SIG-M5 (cell line): ENCODE measurements around the gene ENTPD7.
A peak's percentile ranks its signal among the peaks of the same experiment; 100 is the strongest.
"Not testable (repeated sequence)": the region's sequence is repeated elsewhere in the genome, so short reads cannot be mapped to it uniquely, and the experiment has no call there.

Experiments
- DNase-seq: peaks from one replicate; lab custom pipeline; 2025; lab: John Stamatoyannopoulos, UW

ENTPD7 gene

DNA sequence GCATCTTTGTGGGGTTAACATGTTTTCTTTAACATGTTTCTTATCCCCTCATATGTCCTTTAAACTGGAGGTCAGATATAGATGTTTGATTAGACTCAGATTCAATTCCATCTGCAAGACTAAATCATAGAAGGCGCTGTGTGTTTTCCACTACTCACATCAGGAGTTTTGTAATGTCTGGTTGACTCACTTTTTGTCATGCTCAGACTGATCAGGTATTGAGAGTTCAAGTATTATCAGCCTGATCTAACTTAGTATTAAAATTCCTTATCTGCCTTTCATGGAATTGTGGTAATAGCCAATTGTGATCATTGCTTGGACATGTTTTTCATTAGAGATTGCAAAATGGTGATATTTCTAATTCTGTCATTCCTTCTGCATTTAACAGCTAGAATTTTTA lies 30.2 kb downstream of the ENTPD7 start:
- no peak for DNase-seq

DNA sequence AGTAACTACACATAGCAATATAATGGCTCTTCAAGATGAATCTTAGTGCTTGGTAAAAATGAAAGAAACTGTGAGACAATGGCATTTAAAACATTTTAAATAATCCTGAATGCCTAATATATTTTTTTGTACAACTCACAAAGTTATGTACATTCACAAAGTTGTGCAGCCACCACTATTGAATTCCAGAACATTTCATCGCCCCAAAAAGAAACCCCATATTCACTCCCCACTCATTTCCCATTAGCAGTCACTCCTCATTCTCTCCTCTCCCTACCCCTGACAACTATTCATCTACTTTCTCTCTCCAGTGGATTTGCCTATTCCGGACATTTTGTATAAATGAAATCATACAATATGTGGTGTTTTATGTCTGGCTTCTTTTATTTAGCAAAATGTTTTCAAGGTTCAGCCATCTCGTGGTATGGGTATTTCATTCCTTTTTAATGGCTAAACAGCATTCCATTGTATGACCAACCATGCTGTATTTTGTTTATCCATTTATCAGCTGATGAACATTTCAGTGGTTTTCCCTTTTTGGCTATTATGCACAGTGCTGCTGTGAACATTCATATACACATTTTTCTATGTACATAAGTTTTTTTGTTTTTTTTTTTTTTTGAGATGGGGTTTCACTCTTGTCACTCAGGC lies 34.7 kb downstream of the ENTPD7 start:
- no peak for DNase-seq

DNA sequence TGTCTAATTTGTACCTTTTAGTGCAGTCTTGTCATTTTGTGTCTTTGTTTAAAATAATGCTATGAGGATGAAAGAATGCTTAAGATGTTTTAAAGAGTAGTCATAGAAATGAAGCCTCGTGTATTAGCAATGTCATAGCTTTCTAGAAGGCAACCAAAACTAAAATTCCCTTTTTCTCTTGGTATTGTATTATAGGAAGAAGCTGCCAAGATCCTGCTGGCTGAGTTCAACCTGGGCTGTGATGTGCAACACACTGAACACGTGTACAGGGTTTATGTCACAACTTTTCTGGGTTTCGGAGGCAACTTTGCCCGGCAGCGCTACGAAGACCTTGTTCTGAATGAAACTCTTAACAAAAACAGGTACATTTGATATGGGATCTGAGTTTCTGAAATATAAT lies 36.5 kb downstream of the ENTPD7 start:
- DNase-seq, result no peak

DNA sequence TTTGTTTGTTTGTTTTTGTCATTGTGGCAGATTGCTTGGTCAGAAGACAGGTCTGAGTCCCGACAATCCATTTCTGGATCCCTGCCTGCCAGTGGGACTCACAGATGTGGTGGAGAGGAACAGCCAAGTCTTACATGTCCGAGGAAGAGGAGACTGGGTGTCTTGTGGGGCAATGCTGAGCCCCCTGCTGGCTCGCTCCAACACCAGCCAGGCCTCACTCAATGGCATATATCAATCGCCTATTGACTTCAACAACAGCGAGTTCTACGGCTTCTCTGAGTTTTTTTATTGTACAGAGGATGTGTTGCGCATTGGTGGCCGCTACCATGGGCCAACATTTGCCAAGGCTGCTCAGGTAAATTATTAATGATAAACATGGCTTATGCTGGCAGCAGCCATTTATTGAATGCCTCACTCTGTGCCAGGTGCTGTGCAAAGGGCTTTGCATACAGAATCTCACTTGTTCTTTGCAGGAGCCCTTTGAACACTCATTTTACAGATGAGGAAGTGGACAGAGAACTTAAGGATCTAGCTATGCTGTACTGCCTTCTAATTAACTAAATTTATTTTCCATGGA lies 39.3 kb downstream of the ENTPD7 start:
- no peak for DNase-seq

DNA sequence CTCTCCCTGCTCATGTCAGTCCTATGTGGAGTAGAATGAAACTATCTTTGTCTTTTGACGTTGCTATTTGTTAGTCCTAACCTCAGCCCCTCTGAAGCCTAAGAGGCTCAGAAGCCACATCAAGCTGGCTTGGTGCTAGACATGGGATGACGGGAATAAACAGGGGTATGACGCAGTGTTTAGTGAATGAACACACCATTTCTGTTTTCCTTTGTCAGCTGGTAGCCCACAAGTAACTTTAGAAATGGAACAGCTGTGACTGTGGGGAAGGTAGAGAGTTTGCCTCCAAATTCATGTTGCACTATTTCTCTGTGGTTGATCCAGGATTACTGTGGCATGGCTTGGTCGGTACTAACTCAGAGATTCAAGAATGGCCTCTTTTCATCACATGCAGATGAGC lies 41.3 kb downstream of the ENTPD7 start:
- no peak for DNase-seq

DNA sequence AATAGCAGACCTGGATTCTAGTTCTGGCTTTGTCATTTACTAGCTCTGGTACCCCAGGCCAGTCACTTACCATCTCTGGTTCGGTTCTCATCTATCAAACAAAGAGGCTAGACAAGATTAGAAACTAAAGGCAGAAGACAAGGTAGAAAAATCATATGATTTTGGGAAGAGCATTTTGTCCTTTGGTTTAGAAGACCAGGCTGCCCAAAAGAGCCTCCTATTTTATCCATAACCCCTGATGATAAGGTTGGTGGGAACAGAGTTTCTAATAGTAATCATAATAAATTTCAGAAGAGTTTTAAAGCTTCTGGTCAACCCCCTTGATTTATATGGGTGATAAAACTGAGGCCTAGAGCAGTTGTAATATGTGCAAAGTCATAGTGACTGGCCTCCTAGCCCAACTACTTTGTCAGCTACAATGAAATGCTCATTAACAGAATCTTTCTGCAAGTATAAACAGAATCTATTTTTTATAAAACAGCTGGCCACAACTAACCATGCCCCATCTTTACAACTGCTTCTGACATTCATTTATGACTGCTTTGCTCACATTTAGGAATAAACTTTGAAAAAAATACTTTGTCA lies 49.2 kb downstream of the ENTPD7 start:
- DNase-seq, result no peak

DNA sequence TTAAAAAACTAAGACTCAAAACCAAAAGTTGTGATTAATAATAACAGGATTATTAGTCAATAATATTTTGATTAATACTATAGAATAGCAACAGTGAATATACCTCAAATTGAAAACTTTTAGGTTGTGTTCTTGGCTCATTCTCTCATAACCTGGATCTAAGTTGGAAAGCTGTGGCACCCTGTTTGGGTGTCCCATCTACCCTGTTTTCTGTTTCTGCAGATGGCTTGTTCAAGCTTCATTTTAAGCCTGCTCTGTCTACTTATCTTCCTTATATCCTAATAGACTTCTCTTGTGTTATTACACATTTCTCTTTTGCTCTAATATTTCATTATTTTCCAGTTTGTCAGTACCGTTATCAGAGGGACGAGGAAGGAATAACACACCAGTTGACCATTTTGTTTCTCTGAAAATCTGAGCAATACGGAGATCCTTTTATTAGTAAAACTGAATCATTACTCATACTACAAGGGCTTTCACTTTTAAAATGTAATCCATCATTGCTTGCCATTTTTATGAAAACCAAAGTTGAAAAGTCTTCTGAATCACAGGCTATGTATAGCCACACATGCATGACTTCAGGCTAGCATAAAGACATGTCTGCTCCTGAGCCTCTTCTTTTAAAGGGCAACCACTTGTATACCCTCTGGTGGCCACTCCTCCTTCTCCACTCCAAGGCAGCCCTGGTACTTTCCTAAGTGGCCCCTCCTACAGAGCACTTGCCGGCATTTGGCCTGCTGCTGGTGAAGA lies 50.3 kb downstream of the ENTPD7 start:
- DNase-seq, result no peak

DNA sequence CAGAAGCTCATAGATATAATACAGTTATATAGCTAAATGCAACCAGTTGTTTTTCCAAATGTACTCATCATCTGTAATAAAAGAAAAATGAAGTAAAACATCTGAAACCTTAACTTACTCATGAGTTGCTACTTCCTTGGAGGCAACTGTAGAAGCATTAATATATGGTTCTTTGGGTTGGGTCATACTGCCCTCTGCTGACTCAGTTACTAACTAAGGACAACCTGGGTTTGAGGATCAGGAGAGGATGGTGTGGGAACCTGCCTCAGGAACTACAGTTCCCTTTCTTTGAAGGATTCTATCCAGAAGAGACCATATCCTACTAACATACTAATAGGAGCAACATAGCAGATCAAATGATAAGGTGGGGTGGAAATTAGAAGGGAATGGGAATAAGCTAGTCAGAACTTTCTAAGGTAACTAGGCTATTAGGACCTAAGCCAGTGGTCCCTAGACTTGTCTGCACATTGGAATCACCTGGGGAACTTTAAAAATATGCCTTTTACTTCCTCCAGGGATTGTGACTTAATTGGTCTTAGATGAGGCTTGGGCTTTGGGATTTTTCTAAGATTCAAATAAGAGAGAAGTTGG lies 51.9 kb downstream of the ENTPD7 start:
- no peak for DNase-seq

DNA sequence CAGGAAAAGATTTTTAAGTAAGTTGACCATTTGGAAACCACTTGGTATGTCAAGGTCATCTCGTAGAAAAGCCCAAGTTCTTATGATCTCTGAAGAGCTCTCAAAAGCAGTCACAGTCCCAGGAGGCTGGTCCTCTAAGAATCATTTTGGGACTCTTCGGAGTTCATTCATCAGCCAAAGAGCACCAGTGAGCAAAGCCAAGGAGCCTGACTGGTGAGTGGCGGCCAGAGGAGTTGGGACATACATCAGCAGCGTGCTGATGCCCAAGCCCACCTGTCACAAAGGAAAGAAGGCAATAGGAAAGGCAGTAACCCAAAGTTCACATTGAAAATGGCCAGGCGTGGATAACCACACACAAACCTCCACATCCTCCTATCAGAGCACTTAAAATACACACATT lies 55.1 kb downstream of the ENTPD7 start:
- no peak for DNase-seq

DNA sequence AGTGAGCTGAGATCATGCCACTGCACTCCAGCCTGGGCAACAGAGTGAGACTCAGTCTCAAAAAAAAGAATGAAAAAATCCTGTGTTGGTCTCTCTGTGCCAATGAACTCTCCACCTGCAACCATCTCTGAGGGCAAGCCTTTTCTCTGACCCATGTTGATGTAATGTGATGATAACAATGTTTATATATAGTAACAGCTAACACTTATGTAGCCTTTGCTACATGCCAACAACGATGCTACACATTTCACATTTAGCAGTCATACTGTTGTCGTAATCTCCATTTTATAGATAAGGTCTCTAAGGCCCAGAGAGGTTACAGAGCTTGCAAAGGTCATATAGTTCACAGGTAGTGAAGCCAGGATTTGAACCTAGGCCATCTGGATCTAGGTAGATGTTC lies 61.1 kb downstream of the ENTPD7 start:
- DNase-seq, result no peak

DNA sequence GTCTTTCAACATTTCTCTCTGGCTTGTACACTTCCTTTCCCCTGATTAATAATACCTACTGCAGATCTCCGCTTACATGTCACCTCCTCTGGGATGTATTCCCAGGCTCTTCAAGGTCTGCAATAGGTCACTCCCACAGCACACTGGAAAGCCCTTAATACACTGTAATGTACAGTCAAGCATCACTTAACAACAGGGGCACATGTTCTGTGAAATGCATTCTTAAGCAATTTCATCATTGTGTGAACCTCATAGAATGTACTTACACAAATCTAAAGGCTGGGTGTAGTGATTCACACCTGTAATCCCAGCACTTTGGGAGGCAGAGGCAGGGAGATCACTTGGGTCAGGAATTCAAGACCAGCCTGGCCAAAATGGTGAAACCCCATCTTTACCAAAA lies 70.7 kb downstream of the ENTPD7 start:
- DNase-seq, result no peak

DNA sequence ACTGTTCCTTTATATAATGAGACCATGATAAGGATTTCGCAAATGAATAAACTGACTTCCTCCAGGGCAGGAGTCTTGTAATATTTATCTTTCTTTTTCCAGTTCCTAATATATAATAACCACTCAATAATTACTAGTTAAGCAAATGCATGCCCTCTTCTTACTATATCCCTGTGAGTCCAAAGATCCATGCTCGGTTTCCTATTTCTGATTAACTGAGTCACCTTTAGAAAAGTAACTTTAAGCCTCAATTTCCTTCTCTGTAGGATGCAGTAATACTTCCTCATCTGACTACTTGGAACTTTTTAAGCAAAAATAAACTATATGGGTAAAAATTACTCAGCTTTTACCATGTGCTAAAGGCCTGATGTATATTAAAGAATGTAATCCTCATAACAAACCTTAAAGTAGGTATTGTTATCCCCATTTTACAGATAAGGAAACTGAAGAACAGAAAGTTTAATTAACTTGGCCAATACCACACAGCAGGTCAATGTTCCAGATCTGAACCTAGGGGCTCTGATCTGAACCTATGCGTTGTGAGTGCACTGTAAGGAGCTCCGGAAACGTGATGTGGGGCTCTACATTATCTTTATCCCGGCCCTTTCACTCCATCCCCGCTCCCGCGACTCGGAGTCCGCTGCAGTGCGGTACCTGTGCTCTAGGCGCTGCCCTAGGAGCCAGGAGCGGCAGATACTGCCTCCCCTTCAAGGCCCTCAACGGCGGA lies 72.2 kb downstream of the ENTPD7 start:
- DNase-seq, result no peak

DNA sequence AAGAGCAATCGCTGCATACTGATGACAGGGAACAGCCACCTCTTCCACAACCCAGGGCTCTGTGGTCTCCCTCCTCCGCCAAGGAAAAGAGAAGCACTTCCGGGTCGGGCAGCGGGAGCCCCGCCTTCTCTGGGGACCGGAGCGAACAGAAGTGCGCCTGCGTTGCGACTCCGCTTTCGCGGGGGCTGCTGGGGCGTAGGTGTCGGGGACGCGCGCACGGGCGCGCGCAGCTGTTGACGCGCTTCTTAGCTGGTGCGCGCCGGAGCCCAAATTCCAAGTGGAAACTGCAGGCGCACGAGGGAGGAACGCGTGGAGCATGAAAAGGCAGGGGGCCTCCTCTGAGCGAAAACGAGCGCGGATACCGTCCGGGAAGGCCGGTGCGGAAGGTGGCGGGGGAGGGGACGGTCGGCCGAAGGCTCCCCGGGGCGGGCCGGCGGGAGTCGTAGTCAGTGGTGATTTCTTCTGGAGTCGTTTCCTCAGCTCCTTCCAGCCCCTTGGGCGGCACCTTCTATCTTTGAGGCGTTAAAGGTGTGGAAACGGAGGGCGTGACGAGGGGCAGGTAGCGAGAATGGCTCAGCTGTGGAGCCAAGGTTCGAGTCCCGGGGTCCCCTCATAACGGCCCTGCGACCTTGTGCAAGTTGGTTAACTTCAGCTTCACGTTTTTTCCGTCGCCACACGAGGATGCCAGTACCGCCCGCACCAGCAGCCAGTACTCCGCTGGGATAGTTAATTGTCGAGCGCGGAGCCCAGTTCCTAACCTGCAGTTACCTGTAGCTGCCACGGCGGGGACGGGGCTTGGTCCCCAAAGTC lies 72.9 kb downstream of the ENTPD7 start, which contains the start of the genes COX15 and CUTC:
Gene COX15 (minus strand): TSS at position 95 of the 810 bp plus-strand sequence. CDS start 78 bp downstream, at position 17.
Gene CUTC (plus strand): TSS at position 202 of the 810 bp plus-strand sequence. CDS start 115 bp downstream, at position 317.
- DNase-seq, result peak; percentile 40

DNA sequence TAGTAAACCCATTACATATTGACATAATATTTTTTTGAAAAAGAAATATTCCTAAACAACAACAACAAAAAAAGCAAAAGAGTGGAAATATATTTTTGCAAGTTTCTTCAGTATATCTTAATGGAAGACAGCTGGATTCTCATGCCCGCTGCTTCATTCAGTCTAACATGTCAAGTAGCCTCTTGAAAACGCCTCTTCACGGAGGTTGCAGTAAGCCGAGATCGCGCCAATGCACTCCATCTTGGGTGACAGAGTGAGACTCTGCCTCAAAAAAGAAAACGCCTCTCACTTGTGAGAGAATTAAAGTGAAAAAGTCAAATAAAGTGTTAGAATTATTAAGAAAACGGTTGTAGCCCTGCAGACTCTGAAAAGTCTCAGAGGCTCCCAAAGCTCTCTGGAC lies 74.1 kb downstream of the ENTPD7 start:
- DNase-seq, result no peak

DNA sequence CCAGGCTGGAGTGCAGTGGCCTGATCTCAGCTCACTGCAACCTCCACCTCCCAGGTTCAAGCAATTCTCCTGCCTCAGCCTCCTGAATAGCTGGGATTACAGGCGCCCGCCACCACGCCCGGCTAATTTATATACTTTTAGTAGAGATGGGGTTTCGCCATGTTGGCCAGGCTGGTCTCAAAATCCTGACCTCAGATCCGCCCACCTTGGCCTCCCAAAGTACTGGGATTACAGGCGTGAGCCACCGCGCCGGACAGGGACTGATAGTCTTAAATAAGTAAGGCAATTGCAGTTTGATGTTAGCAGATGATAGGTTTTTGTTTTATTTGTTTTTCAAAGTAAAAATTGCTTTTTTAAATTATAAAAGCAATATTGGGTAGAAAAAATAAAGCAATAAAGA lies 74.8 kb downstream of the ENTPD7 start:
- DNase-seq, result not testable (repeated sequence)

DNA sequence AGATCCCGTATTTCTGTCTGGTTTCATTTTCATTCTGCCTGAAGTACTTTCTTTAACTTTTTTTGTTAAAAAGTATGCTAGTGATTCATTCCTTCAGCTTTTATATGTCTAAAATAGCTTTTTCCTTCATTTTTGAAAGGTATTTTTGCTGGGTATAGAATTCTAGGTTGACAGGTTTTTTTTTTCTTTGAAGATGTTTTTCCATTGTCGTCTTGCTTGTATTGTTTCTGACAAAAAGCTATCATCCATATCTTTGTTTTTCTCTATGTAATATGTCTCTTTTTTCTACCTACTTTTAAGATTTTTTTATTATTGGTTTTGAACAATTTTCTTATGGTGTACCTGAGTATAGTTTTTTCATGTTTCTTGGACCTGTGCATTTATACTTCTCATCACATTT lies 81.0 kb downstream of the ENTPD7 start:
- DNase-seq, result no peak

DNA sequence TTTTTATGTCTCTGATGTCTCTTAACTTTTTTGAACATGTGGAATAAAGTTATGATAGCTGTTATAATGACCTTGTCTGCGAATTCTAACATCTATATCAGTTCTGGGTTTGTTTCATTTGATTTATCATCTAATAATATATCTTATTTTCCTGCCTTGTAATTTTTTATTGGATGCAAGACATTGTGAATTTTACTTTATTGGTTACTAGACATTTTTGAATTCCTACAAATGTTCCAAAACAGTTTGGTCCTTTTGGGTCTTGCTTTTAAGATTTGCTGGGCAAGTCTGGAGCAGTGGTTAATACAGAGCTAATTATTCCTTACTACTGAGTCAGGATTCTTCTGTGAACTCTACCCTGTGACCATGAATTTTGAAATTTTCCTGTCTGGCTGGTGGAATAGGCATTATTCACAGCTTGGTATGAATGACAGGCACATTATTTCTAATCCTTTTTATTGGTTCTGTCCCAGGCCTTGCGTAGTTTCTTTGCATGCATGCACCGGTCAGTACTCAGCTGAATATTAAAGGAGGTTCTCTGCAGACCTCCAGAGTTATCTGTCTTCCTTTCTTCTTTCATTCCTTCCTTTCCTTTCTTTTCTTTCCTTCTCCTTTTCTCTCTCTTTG lies 81.7 kb downstream of the ENTPD7 start:
- no peak for DNase-seq

DNA sequence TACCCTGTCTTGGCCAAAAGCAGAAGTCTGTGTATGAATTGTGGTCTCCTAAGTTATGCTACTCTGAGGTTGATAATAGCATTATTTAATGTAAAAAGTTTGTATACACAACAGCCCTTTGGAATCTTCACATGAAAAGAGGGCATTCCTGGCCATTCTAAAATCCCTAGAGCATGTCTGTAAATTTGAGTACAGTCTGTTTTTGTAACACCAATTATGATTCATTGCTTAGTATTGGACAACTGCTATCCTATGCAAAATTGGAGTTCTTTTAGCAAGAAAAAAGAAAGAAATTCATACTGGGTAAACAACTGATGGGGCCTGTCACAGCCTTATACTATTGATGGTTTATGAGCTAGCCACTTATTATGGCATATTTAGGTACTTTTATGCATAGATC lies 82.9 kb downstream of the ENTPD7 start:
- DNase-seq, result no peak

DNA sequence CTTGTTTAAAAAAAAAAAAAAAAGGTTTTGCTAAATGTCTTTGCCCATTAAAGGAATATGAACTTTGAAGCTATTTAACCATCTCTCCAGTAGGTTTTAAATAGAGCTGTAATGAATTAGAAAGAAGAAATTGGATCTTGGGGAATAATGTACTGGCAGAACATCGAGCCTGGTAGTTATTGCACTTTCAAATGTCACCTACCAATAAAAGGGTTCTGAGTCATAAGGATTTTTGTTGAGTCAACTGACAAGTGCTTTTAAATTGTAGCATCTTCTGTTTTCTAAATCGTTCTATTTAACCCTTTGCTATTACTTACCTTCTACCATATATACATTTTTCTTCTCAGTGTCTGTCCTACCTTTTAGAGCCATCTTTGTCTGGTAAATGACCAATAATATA lies 83.4 kb downstream of the ENTPD7 start:
- no peak for DNase-seq

DNA sequence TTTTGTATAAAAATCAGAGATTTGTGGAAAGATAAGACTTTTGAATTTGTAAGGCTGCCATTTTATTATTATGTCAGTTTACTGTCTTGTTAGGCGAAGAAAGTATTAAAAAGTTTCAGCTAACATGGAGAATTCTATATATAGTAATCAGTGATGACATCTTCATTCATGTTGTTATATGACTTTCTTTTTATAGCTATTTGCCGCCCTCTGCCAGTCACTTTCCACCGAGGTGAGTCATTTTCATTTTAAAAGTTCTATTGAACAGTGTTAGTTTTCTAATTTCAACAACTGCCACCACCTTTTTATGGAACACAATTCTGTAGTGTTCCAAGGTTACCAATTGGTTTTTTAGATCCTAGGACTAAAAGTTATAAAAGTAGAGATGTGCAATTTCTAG lies 84.5 kb downstream of the ENTPD7 start:
- DNase-seq, result no peak
